Measurements from ENCODE around the gene ASF1B. TPM values are rescaled to one million over a fixed set of nuclear protein-coding genes. Genes with fewer than 3 reads are reported as not detected.
A peak's percentile ranks its signal among the peaks of the same experiment; 100 is the strongest.
"Not testable (repeated sequence)": the region's sequence is repeated elsewhere in the genome, so short reads cannot be mapped to it uniquely, and the experiment has no call there.

ASF1B gene
- total RNA-seq (1 to 10 TPM in 1 of 4 donors, under 1 TPM in 2, not detected in 1; 0.63 to 6.0 (median 0.84) TPM), polyA plus RNA-seq (1 to 10 TPM in 2 of 3 donors, under 1 TPM in 1; 0.20 to 1.2 (median 1.0) TPM)
- long read RNA-seq, donor 1, result 0 reads
- long read RNA-seq, donor 2, partial matches to known transcripts, result 0 of 1 reads
- long read RNA-seq, donor 2, other reads (novel, unspliced or antisense), result 0 of 1 reads

DNA sequence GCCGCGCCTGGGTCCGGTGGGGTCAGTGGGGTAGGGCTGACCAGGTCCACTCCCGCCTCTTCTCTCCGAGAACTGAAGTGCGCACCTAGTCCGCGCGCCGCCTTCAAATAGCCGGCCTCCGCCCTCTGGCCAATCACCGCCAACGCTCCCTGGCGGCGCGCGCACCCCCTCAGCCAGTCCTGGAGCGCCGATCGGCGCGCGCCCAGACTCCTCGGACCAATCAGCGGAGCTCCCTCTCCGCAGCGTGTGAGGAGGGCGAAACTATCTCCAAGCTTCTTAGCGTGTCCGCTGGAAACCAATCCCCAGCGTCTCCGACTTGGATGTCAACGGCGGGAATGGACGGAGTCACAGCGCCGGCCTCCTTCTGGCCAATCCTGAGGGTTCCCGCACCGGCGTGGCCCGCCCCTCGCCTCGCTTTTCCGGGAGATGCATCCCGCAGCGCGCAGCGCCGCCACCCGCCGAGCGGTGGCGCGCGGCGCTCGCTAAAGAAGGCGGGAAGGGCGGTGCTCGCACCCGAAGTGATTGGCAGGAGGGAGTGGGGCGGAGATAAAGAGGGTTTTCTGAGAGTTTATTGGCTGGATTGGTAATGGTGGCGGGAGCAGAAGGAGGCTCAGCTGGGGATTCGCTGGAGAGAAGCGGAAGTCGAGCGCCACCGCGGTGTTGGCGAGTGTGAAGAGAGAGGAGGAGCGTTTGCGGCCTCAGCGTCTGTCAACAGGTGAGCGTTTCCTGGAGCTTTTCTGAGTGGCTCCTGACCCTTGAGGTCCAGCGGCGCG lies at the start of gene ASF1B:
TSS of gene ASF1B (minus strand) at position 81 of the 773 bp plus-strand sequence. CDS start 133 bp downstream, outside the sequence.
- DNase-seq (peak; percentile 99 to 100), ATAC-seq (peak; percentile 85 to 89 (median 87))
- Histone ChIP-seq H3K4me1 (peaks cover 25% of the 10 kb centered on the region), H3K27me3 (ENCODE audit: insufficient read depth in 3 of 3, low read length in 2 of 3) (no peaks in the 10 kb centered on the region), H3K27ac (peak within 1 kb of the TSS; percentile 98), H3K36me3 (ENCODE audit: insufficient read depth in 1 of 2, low read depth in 1 of 2) (no peaks in the 10 kb centered on the region), H3K4me3 (peak within 1 kb of the TSS; percentile 79), H3K9me3 (no peaks in the 10 kb centered on the region)
- intact Hi-C loops (cut with DNase I), result loop anchor here in 1 of 2 donors (1.0 to 5.0 kb wide), 3 partner anchors 22 to 259 kb away; partner anchors contain the start of gene NANOS3
- peak; percentile 80 for TF ChIP-seq CTCF (IDR thresholded peaks at IDR 0.05)
- 0% methylated on average over 68 to 78 of the region's 78 CpGs for WGBS, 3 donors

GRCh38 chr19:14185691-14186090 lies 49.3 kb upstream of the ASF1B start:
- H3K36me3 ChIP-seq (ENCODE audit: insufficient read depth in 1 of 2, low read depth in 1 of 2); ATAC-seq; intact Hi-C loops (cut with DNase I); H3K4me3 ChIP-seq; H3K9me3 ChIP-seq; DNase-seq; H3K4me1 ChIP-seq; H3K27me3 ChIP-seq (ENCODE audit: insufficient read depth in 3 of 3, low read length in 2 of 3); H3K27ac ChIP-seq: not testable (repeated sequence)
- WGBS, 3 donors, result 92 to 100% (median 93%) methylated on average over 1 of the region's 1 CpG

DNA sequence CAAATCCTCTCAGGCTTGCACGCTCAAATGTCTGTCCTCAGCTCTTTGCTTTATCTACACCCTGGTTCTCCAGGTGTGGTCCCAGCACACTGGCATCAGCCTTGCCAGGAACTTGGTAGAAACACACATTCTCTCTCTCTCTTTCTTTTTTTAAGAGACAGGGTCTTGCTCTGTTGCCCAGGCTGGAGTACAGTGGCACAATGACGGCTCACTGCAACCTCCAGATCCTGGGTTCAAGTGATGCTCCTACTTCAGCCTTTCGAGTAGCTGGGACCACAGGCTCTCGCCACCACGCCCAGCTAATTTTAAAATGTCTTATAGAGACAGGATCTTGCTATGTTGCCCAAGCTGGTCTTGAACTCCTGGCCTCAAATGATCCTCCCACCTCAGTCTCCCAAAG lies 48.8 kb upstream of the ASF1B start:
- Histone ChIP-seq H3K4me1 (no peaks in the 10 kb centered on the region), H3K9me3 (no peaks in the 10 kb centered on the region), H3K27ac (no peak overlapping the region), H3K27me3 (ENCODE audit: insufficient read depth in 3 of 3, low read length in 2 of 3) (no peaks in the 10 kb centered on the region), H3K36me3 (ENCODE audit: insufficient read depth in 1 of 2, low read depth in 1 of 2) (no peaks in the 10 kb centered on the region), H3K4me3 (no peak overlapping the region)
- no peak for DNase-seq
- intact Hi-C loops (cut with DNase I), result no loop called here
- TF ChIP-seq CTCF (IDR thresholded peaks at IDR 0.05), result no peak
- 95 to 99% (median 98%) methylated on average over 5 of the region's 5 CpGs for WGBS, 3 donors
- no peak for ATAC-seq

DNA sequence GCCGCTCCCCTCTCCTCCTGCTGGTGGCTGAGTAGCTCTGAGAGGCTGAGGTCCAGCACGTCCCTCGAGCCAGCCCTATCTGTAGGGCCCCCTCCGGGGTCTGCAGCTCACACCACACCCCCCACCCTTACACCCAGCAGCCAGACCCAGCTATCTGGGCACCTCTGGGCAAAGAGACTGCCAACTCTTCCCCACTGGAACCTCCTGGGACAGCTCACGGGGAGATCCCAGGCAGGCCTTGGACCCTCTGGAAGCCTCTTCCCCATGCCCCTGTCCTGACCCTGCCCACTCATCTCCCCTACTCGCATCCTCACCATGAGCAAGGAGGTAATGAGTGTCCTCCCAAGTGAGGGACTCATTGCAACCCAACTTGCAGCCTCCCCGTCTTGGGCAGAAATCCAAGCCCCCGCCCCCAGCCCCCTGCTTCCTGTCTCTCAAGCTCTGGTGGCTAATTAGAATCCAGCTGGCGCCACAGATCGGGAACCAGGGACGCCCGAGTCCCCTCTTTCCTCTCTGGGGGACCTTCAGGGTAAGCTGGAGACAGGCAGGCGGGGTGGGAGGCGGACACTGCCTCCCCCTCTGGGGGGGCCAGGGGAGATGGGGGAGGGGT lies 47.5 kb upstream of the ASF1B start:
- Histone ChIP-seq H3K27ac (no peak overlapping the region), H3K9me3 (no peaks in the 10 kb centered on the region), H3K36me3 (ENCODE audit: insufficient read depth in 1 of 2, low read depth in 1 of 2) (no peaks in the 10 kb centered on the region), H3K4me3 (no peak overlapping the region), H3K27me3 (ENCODE audit: insufficient read depth in 3 of 3, low read length in 2 of 3) (no peaks in the 10 kb centered on the region), H3K4me1 (no peaks in the 10 kb centered on the region)
- no peak for ATAC-seq
- intact Hi-C loops (cut with DNase I), result no loop called here
- DNase-seq, result no peak
- WGBS, 3 donors, result 62 to 66% (median 62%) methylated on average over 12 to 14 of the region's 14 CpGs
- no peak for TF ChIP-seq CTCF (IDR thresholded peaks at IDR 0.05)

- no peak overlapping the region for H3K4me3 ChIP-seq
- H3K9me3 ChIP-seq, result no peaks in the 10 kb centered on the region
- intact Hi-C loops (cut with DNase I), result no loop called here
- DNase-seq (no peak), ATAC-seq (no peak)
- H3K36me3 ChIP-seq (ENCODE audit: insufficient read depth in 1 of 2, low read depth in 1 of 2), result no peaks in the 10 kb centered on the region
- no peaks in the 10 kb centered on the region for H3K4me1 ChIP-seq
- H3K27ac ChIP-seq, result no peak overlapping the region
- WGBS, 3 donors, result 62 to 72% (median 66%) methylated on average over 5 to 8 of the region's 8 CpGs
- no peaks in the 10 kb centered on the region for H3K27me3 ChIP-seq (ENCODE audit: insufficient read depth in 3 of 3, low read length in 2 of 3)
- TF ChIP-seq CTCF (IDR thresholded peaks at IDR 0.05), result no peak
These were observed 46.1 kb upstream of the ASF1B start for GRCh38 chr19:14182476-14182875.
